Measurements from ENCODE around the gene FGF19.

Gene FGF19

DNA sequence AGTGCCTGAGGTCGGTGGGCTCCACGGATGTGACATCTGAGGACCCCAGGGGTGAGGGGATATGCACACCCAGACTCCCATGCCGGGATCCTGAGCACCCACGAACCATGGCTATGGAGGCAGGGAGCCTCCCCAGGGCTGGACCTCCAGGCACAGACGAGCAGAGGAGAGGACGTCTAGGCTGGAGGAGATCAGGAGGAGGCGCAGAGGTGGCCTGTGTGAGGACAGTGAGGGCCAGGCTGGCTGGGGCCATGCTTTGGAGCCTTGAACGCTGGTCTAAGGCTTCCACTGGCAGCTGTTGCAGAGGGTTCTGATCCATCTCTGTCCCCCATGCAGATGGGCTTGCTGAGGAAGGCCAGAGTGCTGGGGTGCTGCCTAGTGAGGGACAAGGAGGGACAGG, 42.3 kb upstream of the FGF19 start:
- H3F3A ChIP-seq (ENCODE audit: insufficient read depth, low read length), result no peaks in the 10 kb centered on the region
- H3K79me2 ChIP-seq (ENCODE audit: insufficient read depth, low read length), result no peaks in the 10 kb centered on the region
- H3K4me3 ChIP-seq (ENCODE audit: low read depth, low read length, poor library complexity, severe bottlenecking), result no peak overlapping the region
- H4K20me1 ChIP-seq (ENCODE audit: insufficient read depth, low read length), result no peaks in the 10 kb centered on the region
- no peak overlapping the region for H3K9ac ChIP-seq (ENCODE audit: low read length)
- no peak overlapping the region for H3K27ac ChIP-seq (ENCODE audit: low read depth, low read length, poor library complexity, severe bottlenecking)
- no peaks in the 10 kb centered on the region for H3K9me2 ChIP-seq (ENCODE audit: low read depth, low read length)
- H2AFZ ChIP-seq (ENCODE audit: low read length), result no peak overlapping the region
- no peaks in the 10 kb centered on the region for H3K9me3 ChIP-seq (ENCODE audit: low read length)
- H3K36me3 ChIP-seq (ENCODE audit: insufficient read depth, low read length), result no peaks in the 10 kb centered on the region
- no peak overlapping the region for H3K4me2 ChIP-seq (ENCODE audit: low read length)
- no peaks in the 10 kb centered on the region for H3K27me3 ChIP-seq (ENCODE audit: insufficient read depth, low read length)
- no peaks in the 10 kb centered on the region for H3K4me1 ChIP-seq (ENCODE audit: insufficient read depth, low read length, severe bottlenecking)
- no peak for TF ChIP-seq EZH2 (IDR thresholded peaks at IDR 0.05; ENCODE audit: borderline replicate concordance, low read length)
- TF ChIP-seq, protein P1, sequence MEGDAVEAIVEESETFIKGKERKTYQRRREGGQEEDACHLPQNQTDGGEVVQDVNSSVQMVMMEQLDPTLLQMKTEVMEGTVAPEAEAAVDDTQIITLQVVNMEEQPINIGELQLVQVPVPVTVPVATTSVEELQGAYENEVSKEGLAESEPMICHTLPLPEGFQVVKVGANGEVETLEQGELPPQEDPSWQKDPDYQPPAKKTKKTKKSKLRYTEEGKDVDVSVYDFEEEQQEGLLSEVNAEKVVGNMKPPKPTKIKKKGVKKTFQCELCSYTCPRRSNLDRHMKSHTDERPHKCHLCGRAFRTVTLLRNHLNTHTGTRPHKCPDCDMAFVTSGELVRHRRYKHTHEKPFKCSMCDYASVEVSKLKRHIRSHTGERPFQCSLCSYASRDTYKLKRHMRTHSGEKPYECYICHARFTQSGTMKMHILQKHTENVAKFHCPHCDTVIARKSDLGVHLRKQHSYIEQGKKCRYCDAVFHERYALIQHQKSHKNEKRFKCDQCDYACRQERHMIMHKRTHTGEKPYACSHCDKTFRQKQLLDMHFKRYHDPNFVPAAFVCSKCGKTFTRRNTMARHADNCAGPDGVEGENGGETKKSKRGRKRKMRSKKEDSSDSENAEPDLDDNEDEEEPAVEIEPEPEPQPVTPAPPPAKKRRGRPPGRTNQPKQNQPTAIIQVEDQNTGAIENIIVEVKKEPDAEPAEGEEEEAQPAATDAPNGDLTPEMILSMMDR (IDR thresholded peaks at IDR 0.05; ENCODE audit: low read length), result no peak

DNA sequence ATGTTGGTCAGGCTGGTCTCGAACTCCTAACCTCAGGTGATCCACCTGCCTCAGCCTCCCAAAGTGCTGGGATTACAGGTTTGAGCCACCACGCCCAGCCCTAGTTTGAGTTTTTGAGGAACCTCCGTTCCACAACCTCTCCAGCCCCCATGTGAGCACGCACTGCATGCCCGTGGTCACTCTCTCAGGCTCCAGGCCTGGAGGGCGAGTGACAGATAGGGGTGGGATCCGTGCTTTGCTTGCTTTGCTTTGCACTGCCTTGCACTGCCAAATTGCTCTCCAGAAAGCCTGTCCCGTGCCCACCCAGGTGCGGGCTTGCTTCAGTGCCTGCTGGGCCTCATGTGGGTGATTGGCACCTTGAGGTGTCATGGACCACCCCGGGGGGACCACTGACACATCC, 41.4 kb upstream of the FGF19 start:
- Histone ChIP-seq H3F3A (ENCODE audit: insufficient read depth, low read length) (no peaks in the 10 kb centered on the region), H3K36me3 (ENCODE audit: insufficient read depth, low read length) (no peaks in the 10 kb centered on the region), H3K4me1 (ENCODE audit: insufficient read depth, low read length, severe bottlenecking) (no peaks in the 10 kb centered on the region), H3K4me2 (ENCODE audit: low read length) (no peak overlapping the region), H3K79me2 (ENCODE audit: insufficient read depth, low read length) (no peaks in the 10 kb centered on the region), H3K9me3 (ENCODE audit: low read length) (no peaks in the 10 kb centered on the region), H3K9me2 (ENCODE audit: low read depth, low read length) (no peaks in the 10 kb centered on the region), H3K27me3 (ENCODE audit: insufficient read depth, low read length) (no peaks in the 10 kb centered on the region), H2AFZ (ENCODE audit: low read length) (no peak overlapping the region), H4K20me1 (ENCODE audit: insufficient read depth, low read length) (no peaks in the 10 kb centered on the region), H3K4me3 (ENCODE audit: low read depth, low read length, poor library complexity, severe bottlenecking) (no peak overlapping the region), H3K9ac (ENCODE audit: low read length) (no peak overlapping the region), H3K27ac (ENCODE audit: low read depth, low read length, poor library complexity, severe bottlenecking) (no peak overlapping the region)
- TF ChIP-seq, protein P1 (IDR thresholded peaks at IDR 0.05; ENCODE audit: low read length), result no peak
- TF ChIP-seq EZH2 (IDR thresholded peaks at IDR 0.05; ENCODE audit: borderline replicate concordance, low read length), result no peak

DNA sequence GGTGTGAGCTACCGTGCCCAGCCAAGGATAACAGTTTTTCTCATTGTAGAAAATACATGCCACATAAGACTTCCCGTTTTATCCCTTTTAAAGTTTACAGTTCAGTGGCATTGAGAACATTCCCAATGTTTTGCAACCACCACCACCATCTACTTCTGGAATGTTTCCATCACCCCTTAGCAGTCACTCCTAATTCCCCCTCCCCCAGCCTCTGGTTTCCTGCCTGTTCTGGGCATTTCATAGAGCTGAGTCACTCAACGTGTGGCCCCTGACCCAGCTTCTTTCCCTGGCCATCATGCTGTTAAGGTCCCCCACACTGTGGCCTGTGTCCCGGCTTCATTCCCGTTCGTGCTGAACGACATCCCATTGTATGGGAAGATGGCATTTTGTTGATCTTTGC, 40.6 kb upstream of the FGF19 start:
- H3K27ac ChIP-seq (ENCODE audit: low read depth, low read length, poor library complexity, severe bottlenecking), result no peak overlapping the region
- H3K4me2 ChIP-seq (ENCODE audit: low read length), result no peak overlapping the region
- H3F3A ChIP-seq (ENCODE audit: insufficient read depth, low read length), result no peaks in the 10 kb centered on the region
- H3K4me3 ChIP-seq (ENCODE audit: low read depth, low read length, poor library complexity, severe bottlenecking), result no peak overlapping the region
- H3K79me2 ChIP-seq (ENCODE audit: insufficient read depth, low read length), result no peaks in the 10 kb centered on the region
- H3K9me3 ChIP-seq (ENCODE audit: low read length), result no peaks in the 10 kb centered on the region
- H4K20me1 ChIP-seq (ENCODE audit: insufficient read depth, low read length), result no peaks in the 10 kb centered on the region
- H3K9ac ChIP-seq (ENCODE audit: low read length), result no peak overlapping the region
- no peaks in the 10 kb centered on the region for H3K9me2 ChIP-seq (ENCODE audit: low read depth, low read length)
- H3K4me1 ChIP-seq (ENCODE audit: insufficient read depth, low read length, severe bottlenecking), result no peaks in the 10 kb centered on the region
- no peak overlapping the region for H2AFZ ChIP-seq (ENCODE audit: low read length)
- no peaks in the 10 kb centered on the region for H3K36me3 ChIP-seq (ENCODE audit: insufficient read depth, low read length)
- TF ChIP-seq EZH2 (IDR thresholded peaks at IDR 0.05; ENCODE audit: borderline replicate concordance, low read length), result no peak
- TF ChIP-seq, protein P1 (IDR thresholded peaks at IDR 0.05; ENCODE audit: low read length), result no peak
- no peaks in the 10 kb centered on the region for H3K27me3 ChIP-seq (ENCODE audit: insufficient read depth, low read length)
